HG03066 (cell line): ENCODE measurements around the gene LRRIQ1.
"Not testable (repeated sequence)": the region's sequence is repeated elsewhere in the genome, so short reads cannot be mapped to it uniquely, and the experiment has no call there.

Source experiments
- ATAC-seq: cut with Tn5 transposase; IDR thresholded peaks from one replicate; pipeline ENCODE4 v1.9.1; 2021; ENCODE audit warnings: low read depth; ENCODE audit not compliant: unreplicated experiment

The LRRIQ1 gene

DNA sequence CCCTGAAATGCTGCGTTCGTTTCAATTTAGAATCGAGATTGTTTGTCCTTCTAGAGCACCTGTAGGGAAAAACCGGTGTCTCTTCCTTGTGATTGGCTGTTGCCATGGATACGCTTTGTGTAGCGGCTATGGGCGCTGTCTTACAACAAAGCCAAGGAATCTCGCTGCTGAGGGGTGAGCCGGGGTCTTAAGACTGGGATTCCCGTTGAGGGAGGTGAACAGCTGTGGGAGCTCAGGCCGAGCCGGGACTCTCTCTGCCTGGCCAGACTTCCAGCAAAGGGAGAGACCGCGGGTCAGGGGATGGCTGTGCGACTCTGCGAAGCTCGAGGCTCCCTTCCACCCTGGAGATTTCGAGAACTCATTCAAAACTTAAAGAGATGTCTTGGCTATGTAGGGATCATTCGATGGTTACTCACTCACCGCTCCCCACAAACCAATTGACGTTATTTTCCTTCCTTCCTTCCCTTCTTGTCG lies at the start of gene LRRIQ1, which contains the start of gene TSPAN19:
TSS of gene LRRIQ1 (plus strand) at position 118 of the 474 bp plus-strand sequence. CDS start 1,826 bp downstream, outside the sequence.
TSS of gene TSPAN19 (minus strand) at position 44 of the 474 bp plus-strand sequence. CDS start 6,331 bp downstream, outside the sequence.
- ATAC-seq: peak; percentile 99

DNA sequence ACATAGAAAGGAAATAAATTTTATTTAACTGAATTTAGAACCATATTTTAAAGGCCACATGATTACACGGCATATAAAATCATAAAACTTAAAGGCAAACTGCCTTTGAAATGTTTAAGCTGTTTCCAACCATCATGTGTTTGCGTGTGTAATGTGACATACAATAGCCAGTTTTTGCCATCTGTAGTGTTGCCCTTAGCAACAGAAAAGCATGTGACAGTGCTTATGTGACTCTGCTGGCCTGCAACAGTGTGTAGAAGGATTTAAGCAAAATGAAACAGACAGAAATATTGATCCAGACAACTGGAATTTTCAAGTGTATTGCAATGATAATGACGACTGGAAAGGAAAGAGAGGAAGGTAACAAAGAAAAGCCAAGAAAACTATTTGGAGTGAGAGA lies 49.6 kb upstream of the LRRIQ1 start:
- no peak for ATAC-seq

DNA sequence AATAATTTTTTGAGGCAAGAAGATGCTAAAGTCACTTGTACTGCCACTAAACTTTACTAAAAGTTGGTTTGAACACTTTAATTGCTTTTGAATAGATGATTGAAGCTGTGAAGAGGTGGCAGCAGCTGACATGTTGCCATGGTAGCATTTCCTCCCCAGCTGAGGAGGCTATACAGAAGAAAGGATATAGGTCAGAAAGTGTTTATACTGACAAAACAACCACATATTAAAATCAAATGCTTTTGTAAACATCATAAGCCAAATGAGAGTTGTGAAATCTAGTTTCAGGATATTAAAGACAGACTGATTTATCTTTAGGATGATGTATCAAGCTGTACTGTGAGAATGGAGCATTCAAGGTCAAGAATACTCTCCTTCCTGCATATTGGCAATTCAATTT lies 41.7 kb upstream of the LRRIQ1 start:
- no peak for ATAC-seq

DNA sequence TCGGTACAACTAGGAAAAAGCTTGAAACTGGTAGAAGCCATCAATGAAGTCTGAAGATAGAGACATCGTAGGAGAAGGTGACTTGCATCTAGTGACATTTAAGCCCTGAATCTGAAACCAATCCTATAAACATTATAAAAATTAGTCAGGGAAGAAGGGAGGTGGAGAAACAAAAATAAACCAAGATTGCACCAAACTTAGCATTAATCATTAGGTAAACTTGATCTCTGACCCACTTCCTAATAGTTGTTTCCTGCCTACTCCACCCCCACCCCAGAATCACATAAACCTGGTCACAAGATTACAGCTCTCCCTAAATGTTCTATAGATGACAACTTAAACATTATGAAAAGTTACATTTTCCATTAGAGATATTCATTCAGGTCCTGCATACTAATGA lies 40.5 kb upstream of the LRRIQ1 start:
- ATAC-seq: no peak

GRCh38 chr12:84996759-84997158 lies 39.4 kb upstream of the LRRIQ1 start:
- no peak for ATAC-seq

DNA sequence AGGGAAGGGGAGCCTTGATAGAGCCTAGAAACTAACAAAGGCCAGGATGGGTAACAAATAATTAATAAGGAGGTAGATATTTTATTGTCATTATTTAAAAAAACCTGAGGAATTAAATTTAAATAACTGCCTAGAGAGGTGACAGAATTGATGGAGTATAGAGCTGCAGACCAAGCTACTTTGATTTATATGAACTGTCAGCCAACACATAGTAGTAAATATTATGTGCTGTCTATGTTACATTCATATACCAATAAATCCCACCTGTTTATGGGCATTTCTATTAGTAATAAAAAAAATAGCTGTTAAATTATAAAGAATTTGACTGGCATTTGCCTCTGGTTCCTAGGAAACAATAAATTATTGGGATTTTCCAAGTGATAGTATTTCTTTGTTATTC lies 37.8 kb upstream of the LRRIQ1 start:
- no peak for ATAC-seq

- ATAC-seq: no peak
Observed at GRCh38 chr12:85000729-85001128, 35.4 kb upstream of the LRRIQ1 start.

DNA sequence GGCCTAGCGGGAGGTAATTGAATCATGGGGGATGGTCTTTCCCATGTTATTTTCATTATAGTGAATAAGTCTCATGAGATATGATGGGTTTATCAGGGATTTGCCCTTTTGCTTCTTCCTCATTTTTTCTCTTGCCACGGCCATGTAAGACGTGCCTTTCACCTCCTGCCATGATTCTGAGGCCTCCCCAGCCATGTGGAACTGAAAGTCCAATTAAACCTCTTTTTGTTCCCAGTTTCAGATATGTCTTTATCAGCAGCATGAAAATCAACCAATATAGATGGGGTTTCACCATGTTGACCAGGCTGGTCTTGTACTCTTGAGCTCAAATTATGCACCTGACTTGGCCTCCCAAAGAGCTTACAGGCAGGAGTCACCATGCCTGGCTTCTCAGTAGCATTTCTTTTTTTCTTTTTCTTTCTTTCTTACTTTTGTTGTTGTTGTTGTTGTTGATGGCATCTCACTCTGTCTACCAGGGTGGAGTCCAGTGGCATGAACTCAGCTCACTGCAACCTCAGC lies 33.3 kb upstream of the LRRIQ1 start:
- ATAC-seq: no peak

DNA sequence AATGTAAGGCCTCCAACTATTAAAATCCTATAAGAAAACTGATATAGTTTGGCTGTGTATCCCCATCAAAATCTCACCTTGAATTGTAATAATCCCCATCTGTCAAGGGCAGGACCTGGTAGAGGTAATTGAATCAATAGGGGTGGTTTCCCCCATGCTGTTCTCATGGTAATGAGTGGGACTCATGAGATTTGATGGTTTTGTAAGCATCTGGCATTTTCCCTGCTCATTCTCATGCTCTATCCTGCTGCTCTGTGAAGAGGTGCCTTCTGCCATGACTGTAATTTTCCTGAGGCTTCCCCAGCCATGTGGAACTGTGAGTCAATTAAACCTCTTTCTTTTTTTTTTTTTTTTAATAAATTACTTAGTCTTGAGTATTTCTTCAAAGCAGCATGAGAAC lies 31.9 kb upstream of the LRRIQ1 start:
- ATAC-seq: no peak

DNA sequence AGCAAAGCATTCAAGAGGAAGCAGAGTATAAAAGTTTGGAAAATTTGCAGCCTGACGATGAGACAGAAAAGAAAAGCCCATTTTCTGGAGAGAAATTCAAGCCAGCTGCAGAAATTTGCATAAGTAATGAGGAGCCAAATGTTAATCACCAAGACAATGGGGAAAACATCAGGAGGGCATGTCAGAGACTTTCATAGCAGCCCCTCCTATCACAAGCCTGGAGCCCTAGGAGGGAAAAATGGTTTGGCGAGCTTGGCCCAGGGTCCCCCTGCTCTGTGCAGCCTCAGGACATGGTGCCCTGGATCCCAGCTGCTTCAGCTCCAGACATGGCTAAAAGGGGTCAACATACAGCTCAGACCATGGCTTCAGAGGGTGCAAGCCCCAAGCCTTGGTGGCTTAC lies 31.1 kb upstream of the LRRIQ1 start:
- not testable (repeated sequence) for ATAC-seq

DNA sequence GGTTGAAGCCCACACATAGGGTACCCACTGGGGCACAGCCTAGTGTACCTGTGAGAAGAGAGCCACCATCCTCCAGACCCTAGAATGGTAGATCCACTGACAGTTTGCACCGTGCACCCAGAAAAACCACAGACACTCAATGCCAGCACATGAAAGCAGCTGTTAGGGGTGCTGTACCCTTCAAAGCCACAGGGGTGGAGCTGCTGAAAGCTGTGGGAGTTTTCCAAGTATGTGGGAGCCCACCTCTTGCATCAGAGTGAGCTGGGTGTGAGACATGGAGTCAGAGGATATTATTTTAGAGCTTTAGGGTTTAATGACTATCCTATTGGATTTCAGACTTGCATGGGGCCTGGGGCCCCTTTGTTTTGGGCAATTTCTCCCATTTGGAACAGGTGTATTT lies 30.5 kb upstream of the LRRIQ1 start:
- ATAC-seq: no peak

- ATAC-seq: no peak
Observed at GRCh38 chr12:85006206-85006605, 29.9 kb upstream of the LRRIQ1 start.

DNA sequence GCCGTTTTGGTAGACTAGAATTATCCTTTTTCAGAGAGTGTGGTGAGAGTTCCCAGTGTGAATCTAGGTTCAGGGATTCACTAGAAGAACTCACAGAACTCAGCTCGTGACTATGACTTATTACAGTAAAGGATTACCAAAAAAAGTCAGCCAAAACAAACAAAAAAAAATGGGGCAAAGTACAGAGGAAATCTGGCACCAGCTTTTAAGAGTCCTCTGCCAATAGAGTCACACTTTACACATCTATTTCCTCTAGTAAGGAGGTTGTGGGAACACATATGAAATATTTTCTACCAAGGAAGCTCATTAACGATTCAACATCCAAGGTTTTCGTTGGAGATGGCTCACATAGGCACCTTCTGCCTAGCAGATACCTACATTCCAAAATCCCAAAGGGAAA lies 28.3 kb upstream of the LRRIQ1 start:
- ATAC-seq: no peak

DNA sequence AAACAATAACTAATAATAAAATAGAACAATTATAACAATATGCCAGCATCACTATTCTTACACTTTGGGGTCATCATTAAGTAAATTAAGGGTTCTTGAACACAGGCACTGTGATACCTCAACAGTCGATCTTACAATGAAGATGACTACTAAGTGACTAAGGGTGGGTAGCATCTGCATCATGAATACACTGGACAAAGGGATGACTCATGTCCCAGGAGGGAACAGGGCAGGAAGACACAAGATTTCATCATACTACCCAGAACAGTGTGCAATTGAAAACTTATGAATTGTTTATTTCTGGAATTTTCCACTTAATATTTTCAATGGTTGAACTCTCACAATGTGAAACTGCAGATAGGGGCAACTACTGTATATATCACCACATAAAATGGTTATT lies 19.7 kb upstream of the LRRIQ1 start:
- ATAC-seq: no peak

- ATAC-seq: no peak
Observed at GRCh38 chr12:85017133-85017532, 19.0 kb upstream of the LRRIQ1 start.

GRCh38 chr12:85017618-85018017 lies 18.5 kb upstream of the LRRIQ1 start:
- no peak for ATAC-seq

GRCh38 chr12:85018098-85018497 lies 18.1 kb upstream of the LRRIQ1 start:
- no peak for ATAC-seq

GRCh38 chr12:85029456-85029855 lies 6.7 kb upstream of the LRRIQ1 start:
- ATAC-seq: no peak

DNA sequence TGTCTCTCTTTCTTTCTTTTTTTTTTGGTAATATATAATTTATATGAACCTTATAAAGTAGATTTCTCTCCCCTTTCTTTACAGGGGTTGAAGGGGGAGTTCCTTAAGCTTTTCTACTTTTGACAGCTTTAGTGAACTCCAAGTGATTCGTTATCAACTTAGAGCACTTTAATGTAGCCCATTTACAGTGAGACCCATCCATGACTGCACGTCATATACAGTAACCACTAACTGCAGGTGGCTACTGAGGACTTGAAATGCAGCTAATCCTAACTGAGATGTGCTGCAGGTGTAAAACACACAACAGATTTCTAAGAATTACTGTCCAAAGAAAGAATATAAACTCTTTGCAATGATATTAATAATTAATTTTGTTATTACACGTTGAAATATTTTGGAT lies 582 bp downstream of the LRRIQ1 start:
- ATAC-seq: no peak

- no peak for ATAC-seq
Observed at GRCh38 chr12:85041395-85041794, 5.2 kb downstream of the LRRIQ1 start.

- ATAC-seq: no peak
Observed at GRCh38 chr12:85043829-85044228, 7.7 kb downstream of the LRRIQ1 start.

DNA sequence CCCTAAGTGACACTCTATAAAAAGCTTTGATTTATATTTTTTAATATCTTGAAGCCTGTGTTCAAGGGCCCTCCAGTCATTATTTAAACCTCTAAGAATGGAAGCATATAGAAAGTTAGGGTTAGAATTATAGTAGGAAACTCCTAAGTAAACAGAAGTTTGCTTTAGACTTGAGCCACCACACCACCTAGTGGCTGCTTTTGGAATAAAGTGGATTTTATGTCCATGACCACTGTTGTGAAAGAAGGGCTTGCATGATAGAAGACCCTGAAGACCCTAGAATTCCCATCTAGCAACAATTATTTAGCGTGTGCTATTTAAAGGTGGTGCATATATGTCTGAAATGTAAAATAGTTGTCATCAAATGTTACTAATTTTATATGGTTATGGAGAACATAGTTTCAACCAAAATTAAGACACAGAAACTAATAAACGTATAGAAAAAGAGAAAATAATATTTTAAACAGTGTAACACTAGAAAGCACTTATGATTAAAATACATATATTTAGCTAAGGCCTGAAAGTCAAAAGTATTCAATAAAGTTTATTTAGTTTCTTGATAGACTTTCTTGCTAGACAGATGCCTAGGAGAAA lies 21.3 kb downstream of the LRRIQ1 start:
- peak; percentile 84 for ATAC-seq

- no peak for ATAC-seq
Observed at GRCh38 chr12:85058339-85058738, 22.2 kb downstream of the LRRIQ1 start.
